Calu3 (cell line): ENCODE measurements around the gene MEPCE. TPM values are rescaled to one million over a fixed set of nuclear protein-coding genes. Genes with fewer than 3 reads are reported as not detected.

Experiments used
- BruUV-seq: library from RNA; stranded (reverse); fragments of 400-500 nt; replicated peaks from 2 replicates; lab custom pipeline; 2021; lab: Mats Ljungman, UMichigan
- CTCF ChIA-PET: fragments of 300-600 bp; sonication (Branson Sonifier 250); formaldehyde crosslinking; loops from one replicate; lab custom pipeline; 2022; ENCODE audit warnings: antibody characterized with exemption; lab: Charles Lee
- DNase-seq: peaks from one replicate; pipeline ENCODE4 v3.0.0; 2022
- H3K27ac Mint-ChIP-seq: one replicate; pipeline ENCODE4 v1.8.0; 2022; ENCODE audit warnings: mixed read lengths; ENCODE audit not compliant: unreplicated experiment
- H3K27me3 Mint-ChIP-seq: one replicate; pipeline ENCODE4 v1.8.0; 2022; ENCODE audit warnings: mixed read lengths; ENCODE audit not compliant: unreplicated experiment
- H3K36me3 Mint-ChIP-seq: one replicate; pipeline ENCODE4 v1.8.0; 2022; ENCODE audit warnings: mild to moderate bottlenecking, moderate library complexity, mixed read lengths; ENCODE audit not compliant: insufficient read depth, unreplicated experiment
- H3K4me1 Mint-ChIP-seq: one replicate; pipeline ENCODE4 v1.8.0; 2022; ENCODE audit warnings: mild to moderate bottlenecking, low read depth, mixed read lengths; ENCODE audit not compliant: unreplicated experiment
- H3K4me3 Mint-ChIP-seq: one replicate; pipeline ENCODE4 v1.8.0; 2022; ENCODE audit warnings: mild to moderate bottlenecking, low read depth, moderate library complexity, mixed read lengths; ENCODE audit not compliant: unreplicated experiment
- H3K9me3 Mint-ChIP-seq: one replicate; pipeline ENCODE4 v1.8.0; 2022; ENCODE audit warnings: low read depth, mixed read lengths; ENCODE audit not compliant: unreplicated experiment
- intact Hi-C: fragments of 100-400 bp; cut with micrococcal nuclease; formaldehyde crosslinking; loops from one replicate; pipeline ENCODE4 v1.10.0; 2022; ENCODE audit not compliant: unreplicated experiment
- total RNA-seq: library from RNA; stranded (reverse); gene quantifications from 2 replicates; pipeline ENCODE4 v1.2.3, GENCODE V29; 2022
- TF ChIP-seq, protein P1 (sequence below): fragments of 200-600 bp; IDR thresholded peaks from one replicate; pipeline ENCODE4 v1.8.0; 2022; ENCODE audit warnings: antibody characterized with exemption; ENCODE audit not compliant: unreplicated experiment

Gene MEPCE
- total RNA-seq, 1 experiment from 2014 or later, result 26.1 TPM

DNA sequence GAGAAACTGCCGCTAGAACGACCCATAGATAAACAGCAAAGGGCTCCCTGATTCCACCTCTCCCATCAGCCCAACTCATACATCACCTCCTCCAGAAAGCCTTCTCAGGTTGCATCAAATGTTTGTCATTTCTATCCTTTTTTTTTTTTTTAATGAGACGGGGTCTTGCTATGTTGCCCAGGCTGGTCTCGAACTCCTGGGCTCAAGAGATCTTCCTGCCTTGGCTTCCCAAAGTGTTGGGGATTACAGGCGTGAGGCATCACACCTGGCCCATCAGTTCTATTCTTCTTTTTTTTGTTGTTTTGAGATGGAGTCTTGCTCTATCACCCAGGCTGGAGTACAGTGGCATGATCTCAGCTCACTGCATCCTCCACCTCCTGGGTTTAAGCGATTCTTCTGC is 27.4 kb downstream of the MEPCE start:
- H3K27me3 Mint-ChIP-seq, result no peaks in the 10 kb centered on the region
- no peaks in the 10 kb centered on the region for H3K4me1 Mint-ChIP-seq
- no peak overlapping the region for H3K27ac Mint-ChIP-seq
- no peaks in the 10 kb centered on the region for H3K9me3 Mint-ChIP-seq
- no peak for DNase-seq
- CTCF ChIA-PET, result interaction anchor here (0.9 kb wide), 1 partner anchor 63 kb away, joined by 5 read pairs; no protein-coding TSS in a partner anchor
- intact Hi-C loops, result no loop called here
- H3K36me3 Mint-ChIP-seq, result no peaks in the 10 kb centered on the region
- BruUV-seq, result no TSS peak
- no peak overlapping the region for H3K4me3 Mint-ChIP-seq
- TF ChIP-seq, protein P1, sequence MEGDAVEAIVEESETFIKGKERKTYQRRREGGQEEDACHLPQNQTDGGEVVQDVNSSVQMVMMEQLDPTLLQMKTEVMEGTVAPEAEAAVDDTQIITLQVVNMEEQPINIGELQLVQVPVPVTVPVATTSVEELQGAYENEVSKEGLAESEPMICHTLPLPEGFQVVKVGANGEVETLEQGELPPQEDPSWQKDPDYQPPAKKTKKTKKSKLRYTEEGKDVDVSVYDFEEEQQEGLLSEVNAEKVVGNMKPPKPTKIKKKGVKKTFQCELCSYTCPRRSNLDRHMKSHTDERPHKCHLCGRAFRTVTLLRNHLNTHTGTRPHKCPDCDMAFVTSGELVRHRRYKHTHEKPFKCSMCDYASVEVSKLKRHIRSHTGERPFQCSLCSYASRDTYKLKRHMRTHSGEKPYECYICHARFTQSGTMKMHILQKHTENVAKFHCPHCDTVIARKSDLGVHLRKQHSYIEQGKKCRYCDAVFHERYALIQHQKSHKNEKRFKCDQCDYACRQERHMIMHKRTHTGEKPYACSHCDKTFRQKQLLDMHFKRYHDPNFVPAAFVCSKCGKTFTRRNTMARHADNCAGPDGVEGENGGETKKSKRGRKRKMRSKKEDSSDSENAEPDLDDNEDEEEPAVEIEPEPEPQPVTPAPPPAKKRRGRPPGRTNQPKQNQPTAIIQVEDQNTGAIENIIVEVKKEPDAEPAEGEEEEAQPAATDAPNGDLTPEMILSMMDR, result no peak

DNA sequence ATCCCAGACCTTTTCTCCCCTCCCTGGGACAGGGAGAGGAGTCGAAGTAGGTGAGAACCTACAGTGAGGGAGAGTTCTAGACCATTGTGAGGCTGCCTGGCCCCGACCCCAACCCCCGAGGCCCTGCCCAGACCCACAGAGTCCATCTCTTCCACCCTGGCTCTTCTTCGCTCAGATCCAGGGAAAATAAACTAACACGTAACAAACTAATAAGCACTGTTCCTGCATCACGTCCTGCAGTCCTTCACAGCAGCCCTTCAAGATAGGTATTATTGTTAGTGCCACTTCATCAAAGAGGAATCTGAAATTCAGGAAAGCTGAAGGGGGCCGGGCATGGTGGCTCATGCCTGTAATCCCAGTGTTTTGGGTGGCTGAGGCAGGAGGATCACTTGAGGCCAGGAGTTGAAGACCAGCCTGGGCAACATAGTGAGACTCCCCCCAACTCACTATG is 34.6 kb downstream of the MEPCE start, which contains the start of gene SPACDR:
Gene SPACDR, minus strand, starts transcription at position 51 of the 451 bp plus-strand sequence. CDS start 235 bp downstream, outside the sequence.
- no TSS peak for BruUV-seq
- H3K9me3 Mint-ChIP-seq, result no peaks in the 10 kb centered on the region
- H3K4me3 Mint-ChIP-seq, result no peak within 1 kb of the TSS
- no peak for DNase-seq
- peaks cover 13% of the 10 kb centered on the region for H3K36me3 Mint-ChIP-seq
- no peaks in the 10 kb centered on the region for H3K27me3 Mint-ChIP-seq
- H3K4me1 Mint-ChIP-seq, result no peaks in the 10 kb centered on the region
- no peak within 1 kb of the TSS for H3K27ac Mint-ChIP-seq
- intact Hi-C loops, result no loop called here
- CTCF ChIA-PET, result no interaction called here
- TF ChIP-seq, protein P1, result no peak

DNA sequence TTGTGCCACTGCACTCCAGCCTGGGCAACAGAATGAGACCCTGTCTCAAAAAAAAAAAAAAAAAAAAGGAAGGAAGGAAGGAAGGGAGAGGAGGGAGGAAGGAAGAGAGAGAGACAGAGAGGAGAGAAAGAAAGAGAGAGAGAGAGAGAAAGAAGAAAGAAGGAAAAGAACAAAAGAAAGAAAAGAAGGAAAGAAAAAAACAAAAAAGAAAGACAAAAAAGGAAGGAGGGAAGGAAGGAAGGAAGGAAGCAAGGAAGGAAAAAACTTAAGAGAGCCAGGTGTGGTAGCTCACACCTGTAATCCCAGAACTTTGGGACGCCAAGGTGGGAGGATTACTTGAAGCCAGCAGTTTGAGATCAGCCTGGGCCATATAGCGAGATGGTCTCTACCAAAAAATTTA is 35.2 kb downstream of the MEPCE start:
- no peaks in the 10 kb centered on the region for H3K27me3 Mint-ChIP-seq
- CTCF ChIA-PET, result interaction anchor here (0.7 to 1.0 kb wide), 3 partner anchors 18 to 124 kb away, joined by 3 to 11 read pairs (median 6); partner anchors contain the start of gene NYAP1
- H3K36me3 Mint-ChIP-seq, result peaks cover 13% of the 10 kb centered on the region
- TF ChIP-seq, protein P1, result no peak
- BruUV-seq, result no TSS peak
- no peaks in the 10 kb centered on the region for H3K9me3 Mint-ChIP-seq
- no peak overlapping the region for H3K27ac Mint-ChIP-seq
- intact Hi-C loops, result no loop called here
- no peak overlapping the region for H3K4me3 Mint-ChIP-seq
- H3K4me1 Mint-ChIP-seq, result no peaks in the 10 kb centered on the region
- DNase-seq, result no peak

DNA sequence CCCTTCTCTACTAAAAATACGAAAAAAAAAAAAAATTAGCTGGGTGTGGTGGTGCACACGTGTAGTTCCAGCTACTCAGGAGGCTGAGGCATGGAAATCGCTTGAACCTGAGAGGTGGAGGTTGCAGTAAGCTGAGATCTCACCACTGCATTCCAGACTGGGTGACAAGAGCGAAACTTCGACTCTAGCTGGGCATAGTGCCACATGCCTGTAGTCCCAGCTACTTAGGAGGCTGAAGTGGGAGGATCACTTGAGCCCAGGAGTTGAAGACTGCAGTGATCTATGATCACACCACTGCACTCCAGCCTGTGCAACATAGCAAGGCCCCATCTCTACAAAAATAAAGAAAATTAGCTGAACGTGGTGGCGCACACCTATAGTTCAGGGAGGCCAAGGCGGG is 35.7 kb downstream of the MEPCE start:
- Mint-ChIP-seq H3K4me1 (no peaks in the 10 kb centered on the region), H3K27ac (no peak overlapping the region), H3K4me3 (no peak overlapping the region), H3K9me3 (no peaks in the 10 kb centered on the region), H3K36me3 (peaks cover 13% of the 10 kb centered on the region), H3K27me3 (no peaks in the 10 kb centered on the region)
- CTCF ChIA-PET, result interaction anchor here (0.7 to 1.1 kb wide), 7 partner anchors 7 to 123 kb away, joined by 3 to 11 read pairs (median 3); partner anchors contain the start of gene NYAP1
- intact Hi-C loops, result no loop called here
- no TSS peak for BruUV-seq
- TF ChIP-seq, protein P1, result no peak
- DNase-seq, result no peak
